ENCODE measurements around the gene MOV10.

The MOV10 gene

GRCh38 chr1:112674986-112675727 is 698 bp downstream of the MOV10 start:
- DNase-seq, result peak; percentile 21

GRCh38 chr1:112675728-112676381 is 1.4 kb downstream of the MOV10 start:
- no peak for DNase-seq

GRCh38 chr1:112676543-112676942 is 2.1 kb downstream of the MOV10 start:
- no peak for DNase-seq

- no peak for DNase-seq
Measured at GRCh38 chr1:112677501-112677900, 3.0 kb downstream of the MOV10 start.

- no peak for DNase-seq
Measured at GRCh38 chr1:112678605-112679004, 4.1 kb downstream of the MOV10 start.

GRCh38 chr1:112685913-112686312 is 11.5 kb downstream of the MOV10 start:
- no peak for DNase-seq

GRCh38 chr1:112686417-112686816 is 12.0 kb downstream of the MOV10 start:
- DNase-seq, result no peak

GRCh38 chr1:112686835-112687234 is 12.4 kb downstream of the MOV10 start:
- DNase-seq, result no peak

- no peak for DNase-seq
Measured at GRCh38 chr1:112687361-112687760, 12.9 kb downstream of the MOV10 start.

GRCh38 chr1:112687785-112688496 is 13.5 kb downstream of the MOV10 start:
- no peak for DNase-seq

- DNase-seq, result no peak
Measured at GRCh38 chr1:112688781-112689193, 14.3 kb downstream of the MOV10 start.

GRCh38 chr1:112689196-112689841 is 14.9 kb downstream of the MOV10 start:
- no peak for DNase-seq

- DNase-seq, result no peak
Measured at GRCh38 chr1:112689842-112690237, 15.4 kb downstream of the MOV10 start.

GRCh38 chr1:112692681-112693080 is 18.2 kb downstream of the MOV10 start:
- no peak for DNase-seq

- DNase-seq, result no peak
Measured at GRCh38 chr1:112693821-112694220, 19.4 kb downstream of the MOV10 start.

- DNase-seq, result no peak
Measured at GRCh38 chr1:112694363-112694929, 20.0 kb downstream of the MOV10 start.

- DNase-seq, result no peak
Measured at GRCh38 chr1:112695276-112695675, 20.8 kb downstream of the MOV10 start.

- no peak for DNase-seq
Measured at GRCh38 chr1:112696578-112697314, 22.3 kb downstream of the MOV10 start.

- no peak for DNase-seq
Measured at GRCh38 chr1:112697781-112698201, 23.3 kb downstream of the MOV10 start.

GRCh38 chr1:112698366-112699310 is 24.2 kb downstream of the MOV10 start:
- peak; percentile 86 for DNase-seq

Data from NCI-H2107 (cell line).